GM21528 (cell line): Measurements from ENCODE around the gene NKX1-2.

Experiments used
- ATAC-seq: cut with Tn5 transposase; IDR thresholded peaks from one replicate; pipeline ENCODE4 v1.9.1; 2021; ENCODE audit warnings: mild to moderate bottlenecking, moderate library complexity; ENCODE audit not compliant: unreplicated experiment, low FRiP score

Gene NKX1-2

GRCh38 chr10:124476043-124476725 lies 26.3 kb upstream of the NKX1-2 start:
- ATAC-seq, result no peak

- ATAC-seq, result no peak
These were observed 24.8 kb upstream of the NKX1-2 start for GRCh38 chr10:124474514-124475070.

GRCh38 chr10:124473070-124473469 lies 23.2 kb upstream of the NKX1-2 start:
- ATAC-seq, result no peak

- ATAC-seq, result no peak
These were observed 22.2 kb upstream of the NKX1-2 start for GRCh38 chr10:124472071-124472470.

- no peak for ATAC-seq
These were observed 21.0 kb upstream of the NKX1-2 start for GRCh38 chr10:124470544-124471434.

GRCh38 chr10:124469956-124470484 lies 20.2 kb upstream of the NKX1-2 start:
- no peak for ATAC-seq

- no peak for ATAC-seq
These were observed 18.8 kb upstream of the NKX1-2 start for GRCh38 chr10:124468624-124469023.

GRCh38 chr10:124467165-124467564 lies 17.3 kb upstream of the NKX1-2 start:
- ATAC-seq, result no peak

GRCh38 chr10:124465777-124466488 lies 16.1 kb upstream of the NKX1-2 start:
- no peak for ATAC-seq

GRCh38 chr10:124465003-124465776 lies 15.4 kb upstream of the NKX1-2 start:
- ATAC-seq, result no peak

- ATAC-seq, result no peak
These were observed 14.5 kb upstream of the NKX1-2 start for GRCh38 chr10:124464028-124464965.

- ATAC-seq, result no peak
These were observed 12.5 kb upstream of the NKX1-2 start for GRCh38 chr10:124462348-124462695.

GRCh38 chr10:124461642-124462347 lies 12.0 kb upstream of the NKX1-2 start, which contains the start of gene LHPP:
Gene LHPP, plus strand, starts transcription at chr10:124461823. Its CDS starts 40 bp downstream, at chr10:124461863.
- ATAC-seq, result peak; percentile 96

- no peak for ATAC-seq
These were observed 10.3 kb upstream of the NKX1-2 start for GRCh38 chr10:124460144-124460543.

GRCh38 chr10:124459395-124459794 lies 9.6 kb upstream of the NKX1-2 start:
- ATAC-seq, result no peak

GRCh38 chr10:124458889-124459288 lies 9.1 kb upstream of the NKX1-2 start:
- ATAC-seq, result no peak

- no peak for ATAC-seq
These were observed 8.6 kb upstream of the NKX1-2 start for GRCh38 chr10:124458473-124458872.

- ATAC-seq, result no peak
These were observed 5.6 kb upstream of the NKX1-2 start for GRCh38 chr10:124455441-124455840.
